Measurements from ENCODE around the gene PBXIP1.

DNA sequence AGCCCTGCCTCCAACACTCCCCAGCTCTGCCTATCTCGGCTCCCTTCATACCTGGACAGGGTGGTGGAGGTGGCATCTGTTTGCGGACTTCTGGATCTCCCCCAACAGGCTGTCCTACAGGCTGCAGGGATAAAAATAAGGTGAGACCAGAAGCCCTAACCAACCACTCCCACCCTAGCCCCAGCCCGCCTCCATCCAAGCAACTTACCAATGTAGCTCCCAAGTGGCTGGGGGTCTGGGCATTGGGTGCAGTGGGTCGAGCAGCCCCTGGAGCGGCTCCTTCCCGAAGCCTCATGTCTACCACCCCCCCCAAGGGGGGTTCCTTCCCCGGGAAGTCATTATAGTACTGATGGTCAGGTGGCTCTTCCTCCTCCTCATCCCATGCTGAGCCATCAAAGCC is 10.2 kb upstream of the PBXIP1 start:
- TF ChIP-seq POLR2AphosphoS5 (IDR thresholded peaks at IDR 0.05; ENCODE audit: low read depth, low read length) (no peak), GABPB1 (CRISPR knock-in tag; IDR thresholded peaks at IDR 0.05) (no peak), RAD21 (CRISPR knock-in tag; IDR thresholded peaks at IDR 0.05) (no peak), HNRNPUL1 (IDR thresholded peaks at IDR 0.05; ENCODE audit: low read depth, low read length) (no peak), PHF21A (CRISPR knock-in tag; IDR thresholded peaks at IDR 0.05) (no peak), KAT7 (CRISPR knock-in tag; IDR thresholded peaks at IDR 0.05; ENCODE audit: borderline replicate concordance) (no peak)
